Natural killer cell treated with Interleukin-12 subunit alpha and Interleukin-12 subunit beta and Interleukin-15 and Interleukin-18, amount 100 ng/mL, for 72 hours (primary cell): Measurements from ENCODE around the gene CEP57. TPM values are rescaled to one million over a fixed set of nuclear protein-coding genes. Genes with fewer than 3 reads are reported as not detected.

ENCODE experiments used
- ATAC-seq, 2 donors: fragments of 150-1000 bp; cut with Tn5 transposase in 1 of 2; sonication (Bioruptor Pico), chemical (Tn5 transposase) in 1 of 2; 2 replicates each; pipeline ENCODE4 v1.10.0; 2021
- DNase-seq: peaks from one replicate; pipeline ENCODE4 v3.0.0; 2022; ENCODE audit warnings: low spot score
- H3K27ac Mint-ChIP-seq, 2 donors: 1 replicate in 1 of 2; 2 replicates in 1 of 2; pipeline ENCODE4 v1.8.0; 2022; ENCODE audit warnings: mixed read lengths in 2 of 2, mild to moderate bottlenecking in 1 of 2, moderate library complexity in 1 of 2
- H3K27me3 Mint-ChIP-seq, 2 donors: 1 replicate in 1 of 2; 2 replicates in 1 of 2; pipeline ENCODE4 v1.8.0; 2022; ENCODE audit warnings: mixed read lengths in 2 of 2
- H3K36me3 Mint-ChIP-seq: one replicate; pipeline ENCODE4 v1.8.0; 2022; ENCODE audit warnings: mixed read lengths
- H3K4me1 Mint-ChIP-seq, 2 donors: 1 replicate in 1 of 2; 2 replicates in 1 of 2; pipeline ENCODE4 v1.8.0; 2022; ENCODE audit warnings: low read depth in 2 of 2, mixed read lengths in 2 of 2, mild to moderate bottlenecking in 1 of 2
- H3K4me3 Mint-ChIP-seq: one replicate; pipeline ENCODE4 v1.8.0; 2022; ENCODE audit warnings: mixed read lengths
- H3K9me3 Mint-ChIP-seq: 2 replicates; pipeline ENCODE4 v1.8.0; 2022; ENCODE audit warnings: mixed read lengths
- total RNA-seq, 2 donors: library from RNA; stranded (reverse); gene quantifications; one replicate each; pipeline ENCODE4 v1.2.3, GENCODE V29; 2022

Gene CEP57
- 10 to 100 TPM; 35.0 to 52.0 TPM for total RNA-seq

- Mint-ChIP-seq H3K4me1 (peaks cover 36 to 41% of the 10 kb centered on the region in 2 donors), H3K9me3 (no peaks in the 10 kb centered on the region), H3K4me3 (peak within 1 kb of the TSS; percentile 90), H3K36me3 (peaks cover 23% of the 10 kb centered on the region), H3K27me3 (no peaks in the 10 kb centered on the region), H3K27ac (peak within 1 kb of the TSS; percentile 97 to 100)
- DNase-seq = peak; percentile 98
- peak; percentile 80 to 87 for ATAC-seq
These were observed at the start of gene CEP57 for GRCh38 chr11:95790123-95790932. Gene CEP57 (plus strand): TSS chr11:95790498. CDS start chr11:95790699, 201 bp downstream.

- no peak for ATAC-seq
- Mint-ChIP-seq H3K4me1 (no peaks in the 10 kb centered on the region), H3K36me3 (no peaks in the 10 kb centered on the region), H3K27me3 (peaks cover 24 to 50% of the 10 kb centered on the region in 2 donors), H3K4me3 (no peak overlapping the region), H3K9me3 (no peaks in the 10 kb centered on the region), H3K27ac (no peak overlapping the region)
- DNase-seq = no peak
These were observed 40.2 kb upstream of the CEP57 start for GRCh38 chr11:95750101-95750500.

GRCh38 chr11:95751515-95751914, 38.8 kb upstream of the CEP57 start:
- DNase-seq (no peak), ATAC-seq (no peak)
- no peaks in the 10 kb centered on the region for H3K9me3 Mint-ChIP-seq
- H3K36me3 Mint-ChIP-seq = no peaks in the 10 kb centered on the region
- no peak overlapping the region for H3K4me3 Mint-ChIP-seq
- H3K27ac Mint-ChIP-seq = no peak overlapping the region
- H3K4me1 Mint-ChIP-seq = no peaks in the 10 kb centered on the region
- H3K27me3 Mint-ChIP-seq = peaks cover 22 to 39% of the 10 kb centered on the region in 2 donors

- H3K4me1 Mint-ChIP-seq = no peaks in the 10 kb centered on the region
- H3K27me3 Mint-ChIP-seq = peaks cover 14% of the 10 kb centered on the region in 2 donors
- no peaks in the 10 kb centered on the region for H3K36me3 Mint-ChIP-seq
- ATAC-seq (no peak), DNase-seq (no peak)
- H3K27ac Mint-ChIP-seq = no peak overlapping the region
- H3K4me3 Mint-ChIP-seq = no peak overlapping the region
- H3K9me3 Mint-ChIP-seq = no peaks in the 10 kb centered on the region
These were observed 29.4 kb upstream of the CEP57 start for GRCh38 chr11:95760941-95761340.

GRCh38 chr11:95762534-95762933, 27.8 kb upstream of the CEP57 start:
- Mint-ChIP-seq H3K27ac (no peak overlapping the region), H3K9me3 (no peaks in the 10 kb centered on the region), H3K4me3 (no peak overlapping the region), H3K36me3 (no peaks in the 10 kb centered on the region), H3K4me1 (no peaks in the 10 kb centered on the region), H3K27me3 (peaks cover 14% of the 10 kb centered on the region in 2 donors)
- ATAC-seq (no peak), DNase-seq (no peak)

GRCh38 chr11:95764267-95764898, 25.9 kb upstream of the CEP57 start:
- DNase-seq = no peak
- H3K4me3 Mint-ChIP-seq = no peak overlapping the region
- peak in 1 of 2 donors; percentile 52 for ATAC-seq
- H3K9me3 Mint-ChIP-seq = no peaks in the 10 kb centered on the region
- H3K27ac Mint-ChIP-seq = no peak overlapping the region
- H3K4me1 Mint-ChIP-seq = no peaks in the 10 kb centered on the region
- H3K36me3 Mint-ChIP-seq = no peaks in the 10 kb centered on the region
- peaks cover 8 to 10% of the 10 kb centered on the region in 2 donors for H3K27me3 Mint-ChIP-seq

- no peaks in the 10 kb centered on the region for H3K36me3 Mint-ChIP-seq
- DNase-seq (no peak), ATAC-seq (no peak)
- H3K27ac Mint-ChIP-seq = no peak overlapping the region
- no peaks in the 10 kb centered on the region for H3K4me1 Mint-ChIP-seq
- H3K9me3 Mint-ChIP-seq = no peaks in the 10 kb centered on the region
- peaks cover 0 to 3% of the 10 kb centered on the region in 2 donors for H3K27me3 Mint-ChIP-seq
- H3K4me3 Mint-ChIP-seq = no peak overlapping the region
These were observed 23.6 kb upstream of the CEP57 start for GRCh38 chr11:95766701-95767100.

GRCh38 chr11:95767498-95767897, 22.8 kb upstream of the CEP57 start:
- DNase-seq = no peak
- H3K36me3 Mint-ChIP-seq = no peaks in the 10 kb centered on the region
- H3K9me3 Mint-ChIP-seq = no peaks in the 10 kb centered on the region
- no peak overlapping the region for H3K27ac Mint-ChIP-seq
- H3K27me3 Mint-ChIP-seq = no peaks in the 10 kb centered on the region
- no peak for ATAC-seq
- no peaks in the 10 kb centered on the region for H3K4me1 Mint-ChIP-seq
- no peak overlapping the region for H3K4me3 Mint-ChIP-seq

GRCh38 chr11:95768521-95768920, 21.8 kb upstream of the CEP57 start:
- no peak for DNase-seq
- H3K9me3 Mint-ChIP-seq = no peaks in the 10 kb centered on the region
- no peak for ATAC-seq
- H3K36me3 Mint-ChIP-seq = peaks cover 1% of the 10 kb centered on the region
- no peaks in the 10 kb centered on the region for H3K27me3 Mint-ChIP-seq
- H3K4me1 Mint-ChIP-seq = peaks cover 0 to 3% of the 10 kb centered on the region in 2 donors
- H3K27ac Mint-ChIP-seq = no peak overlapping the region
- no peak overlapping the region for H3K4me3 Mint-ChIP-seq

- no peaks in the 10 kb centered on the region for H3K27me3 Mint-ChIP-seq
- DNase-seq (no peak), ATAC-seq (no peak)
- peaks cover 34% of the 10 kb centered on the region for H3K36me3 Mint-ChIP-seq
- H3K9me3 Mint-ChIP-seq = no peaks in the 10 kb centered on the region
- no peak overlapping the region for H3K27ac Mint-ChIP-seq
- no peak overlapping the region for H3K4me3 Mint-ChIP-seq
- peaks cover 0 to 6% of the 10 kb centered on the region in 2 donors for H3K4me1 Mint-ChIP-seq
These were observed 13.4 kb upstream of the CEP57 start for GRCh38 chr11:95776859-95777258.

- Mint-ChIP-seq H3K9me3 (no peaks in the 10 kb centered on the region), H3K27me3 (no peaks in the 10 kb centered on the region), H3K27ac (no peak overlapping the region), H3K36me3 (peaks cover 43% of the 10 kb centered on the region), H3K4me1 (peaks cover under 1 to 8% of the 10 kb centered on the region in 2 donors), H3K4me3 (no peak overlapping the region)
- DNase-seq (no peak), ATAC-seq (no peak)
These were observed 11.6 kb upstream of the CEP57 start for GRCh38 chr11:95778699-95779098.

- H3K4me1 Mint-ChIP-seq = peaks cover 5 to 15% of the 10 kb centered on the region in 2 donors
- no peak overlapping the region for H3K27ac Mint-ChIP-seq
- no peaks in the 10 kb centered on the region for H3K27me3 Mint-ChIP-seq
- H3K36me3 Mint-ChIP-seq = peaks cover 44% of the 10 kb centered on the region
- no peak for ATAC-seq
- H3K4me3 Mint-ChIP-seq = no peak overlapping the region
- H3K9me3 Mint-ChIP-seq = no peaks in the 10 kb centered on the region
- no peak for DNase-seq
These were observed 9.8 kb upstream of the CEP57 start for GRCh38 chr11:95780544-95780943.

GRCh38 chr11:95788921-95789505, 1.3 kb upstream of the CEP57 start:
- no peak for ATAC-seq
- H3K36me3 Mint-ChIP-seq = peaks cover 27% of the 10 kb centered on the region

More at GRCh38 chr11:95788921-95789505, 1.3 kb upstream of the CEP57 start:
- Mint-ChIP-seq H3K27ac (peak overlapping the region; percentile 97 to 100), H3K27me3 (no peaks in the 10 kb centered on the region), H3K4me3 (peak overlapping the region; percentile 90), H3K4me1 (peaks cover 31 to 40% of the 10 kb centered on the region in 2 donors), H3K9me3 (no peaks in the 10 kb centered on the region)
- DNase-seq = peak; percentile 56
